Neural cell (in vitro differentiated cells): ENCODE results near the gene NANOS3. TPM values are rescaled to one million over a fixed set of nuclear protein-coding genes. Genes with fewer than 3 reads are reported as not detected.

Experiments used
- H2AFZ ChIP-seq: fragments of 200-600, 300-800 bp; sonication (generic), shearing (Covaris generic); 2 replicates; pipeline ENCODE4 v1.6.0; 2014; ENCODE audit warnings: low read depth, mild to moderate bottlenecking, antibody characterized with exemption, low read length, moderate library complexity
- H3F3A ChIP-seq: fragments of 200-600 bp; shearing (Covaris generic); 2 replicates; pipeline ENCODE4 v1.6.1; 2016; ENCODE audit warnings: mild to moderate bottlenecking, moderate library complexity, mixed read lengths, antibody characterized with exemption, low read length; ENCODE audit not compliant: insufficient read depth, poor library complexity, severe bottlenecking
- H3K27ac ChIP-seq: fragments of 200-600, 300-800 bp; sonication (generic), shearing (Covaris generic); 2 replicates; pipeline ENCODE4 v1.5.1; 2014; ENCODE audit warnings: mild to moderate bottlenecking, low read length, moderate library complexity
- H3K27me3 ChIP-seq: fragments of 300-800, 200-600 bp; sonication (generic), shearing (Covaris generic); 2 replicates; pipeline ENCODE4 v1.6.0; 2014; ENCODE audit warnings: mild to moderate bottlenecking, low read depth, low read length, moderate library complexity; ENCODE audit not compliant: insufficient read depth
- H3K36me3 ChIP-seq: fragments of 300-800, 200-600 bp; sonication (generic), shearing (Covaris generic); 2 replicates; pipeline ENCODE4 v1.5.1; 2014; ENCODE audit warnings: mild to moderate bottlenecking, antibody characterized with exemption, low read length, moderate library complexity; ENCODE audit not compliant: insufficient read depth
- H3K4me2 ChIP-seq: fragments of 300-800, 200-600 bp; sonication (generic), shearing (Covaris generic); 2 replicates; pipeline ENCODE4 v1.6.0; 2014; ENCODE audit warnings: mild to moderate bottlenecking, low read length
- H3K4me3 ChIP-seq: fragments of 300-800, 200-600 bp; sonication (generic), shearing (Covaris generic); 2 replicates; pipeline ENCODE4 v1.5.1; 2014; ENCODE audit warnings: mild to moderate bottlenecking, low read length, moderate library complexity
- H3K79me2 ChIP-seq: fragments of 200-600 bp; shearing (Covaris generic); replicated peaks from 2 replicates; pipeline ENCODE4 v1.6.0; 2014; ENCODE audit warnings: mild to moderate bottlenecking, low read length, moderate library complexity; ENCODE audit not compliant: insufficient read depth
- H3K9ac ChIP-seq: fragments of 300-800, 200-600 bp; sonication (generic), shearing (Covaris generic); 2 replicates; pipeline ENCODE4 v1.6.1; 2016; ENCODE audit warnings: mild to moderate bottlenecking, low read length, mixed read lengths
- H3K9me2 ChIP-seq: fragments of 200-600 bp; shearing (Covaris generic); 2 replicates; pipeline ENCODE4 v1.6.1; 2016; ENCODE audit warnings: mild to moderate bottlenecking, low read length, mixed read lengths; ENCODE audit not compliant: insufficient read depth
- H3K9me3 ChIP-seq: fragments of 200-600, 300-800 bp; sonication (generic), shearing (Covaris generic); 2 replicates; pipeline ENCODE4 v1.6.1; 2016; ENCODE audit warnings: mild to moderate bottlenecking, mixed run types, low read length, moderate library complexity, mixed read lengths
- H4K20me1 ChIP-seq: fragments of 200-600 bp; shearing (Covaris generic); 2 replicates; pipeline ENCODE4 v1.6.1; 2016; ENCODE audit warnings: mild to moderate bottlenecking, mixed run types; ENCODE audit not compliant: insufficient read depth
- EP300 ChIP-seq: fragments of 450-650 bp; conservative IDR thresholded peaks from 2 replicates; pipeline ENCODE4 v1.6.1; 2014; ENCODE audit warnings: antibody characterized with exemption, mild to moderate bottlenecking, moderate library complexity; ENCODE audit not compliant: poor library complexity, severe bottlenecking
- EZH2 ChIP-seq: fragments of 200-600, 300-800 bp; shearing (Covaris generic), sonication (generic); IDR thresholded peaks from 2 replicates; pipeline ENCODE4 v1.6.1; 2014; ENCODE audit warnings: antibody characterized with exemption, low read length, borderline replicate concordance, mild to moderate bottlenecking; ENCODE audit not compliant: insufficient read depth, poor library complexity, severe bottlenecking
- MXI1 ChIP-seq: fragments of 450-650 bp; conservative IDR thresholded peaks from 2 replicates; pipeline ENCODE4 v1.6.1; 2014; ENCODE audit warnings: antibody characterized with exemption, mild to moderate bottlenecking; ENCODE audit not compliant: poor library complexity, severe bottlenecking
- POLR2AphosphoS5 ChIP-seq: IDR thresholded peaks from 2 replicates; pipeline ENCODE4 v1.6.1; 2012
- RAD21 ChIP-seq: fragments of 450-650 bp; conservative IDR thresholded peaks from 2 replicates; pipeline ENCODE4 v1.6.1; 2014; ENCODE audit warnings: antibody characterized with exemption, mild to moderate bottlenecking, moderate library complexity
- SMC3 ChIP-seq: fragments of 450-650 bp; conservative IDR thresholded peaks from 2 replicates; pipeline ENCODE4 v1.6.1; 2014; ENCODE audit warnings: antibody characterized with exemption, mild to moderate bottlenecking, moderate library complexity; ENCODE audit not compliant: poor library complexity
- TAF1 ChIP-seq: IDR thresholded peaks from 2 replicates; pipeline ENCODE4 v1.6.1; 2012; ENCODE audit warnings: low read depth
- polyA plus RNA-seq: library from polyadenylated mRNA; depleted of rRNA; stranded (reverse); fragments of >200 nt; gene quantifications from 2 replicates; pipeline ENCODE4 v1.2.3, GENCODE V29; 2014
- TF ChIP-seq, protein P1 (sequence below): fragments of 450-650 bp; IDR thresholded peaks from 2 replicates; pipeline ENCODE4 v1.5.1; 2014; ENCODE audit warnings: antibody characterized with exemption, mild to moderate bottlenecking, moderate library complexity; ENCODE audit not compliant: poor library complexity, severe bottlenecking
- TF ChIP-seq, protein P2 (sequence below): IDR thresholded peaks from 2 replicates; pipeline ENCODE4 v1.6.1; 2012; ENCODE audit warnings: borderline replicate concordance

Gene NANOS3
- polyA plus RNA-seq, 1 donor from 2014 or later: 3.2 TPM

- no peaks in the 10 kb centered on the region for H3K9me3 ChIP-seq
- no peaks in the 10 kb centered on the region for H3K36me3 ChIP-seq
- H3K27ac ChIP-seq: no peak overlapping the region
- no peak overlapping the region for H2AFZ ChIP-seq
- no peak overlapping the region for H3K4me2 ChIP-seq
- H3K79me2 ChIP-seq: peaks cover 3% of the 10 kb centered on the region
- no peaks in the 10 kb centered on the region for H3K27me3 ChIP-seq
- H3K9ac ChIP-seq: no peak overlapping the region
- no peaks in the 10 kb centered on the region for H4K20me1 ChIP-seq
- H3F3A ChIP-seq: no peaks in the 10 kb centered on the region
- H3K4me3 ChIP-seq: no peak overlapping the region
- H3K9me2 ChIP-seq: no peaks in the 10 kb centered on the region
- no peak for TF ChIP-seq EP300
- TF ChIP-seq SMC3: no peak
Observed at GRCh38 chr19:13872339-13872694, 4.6 kb upstream of the NANOS3 start.

DNA sequence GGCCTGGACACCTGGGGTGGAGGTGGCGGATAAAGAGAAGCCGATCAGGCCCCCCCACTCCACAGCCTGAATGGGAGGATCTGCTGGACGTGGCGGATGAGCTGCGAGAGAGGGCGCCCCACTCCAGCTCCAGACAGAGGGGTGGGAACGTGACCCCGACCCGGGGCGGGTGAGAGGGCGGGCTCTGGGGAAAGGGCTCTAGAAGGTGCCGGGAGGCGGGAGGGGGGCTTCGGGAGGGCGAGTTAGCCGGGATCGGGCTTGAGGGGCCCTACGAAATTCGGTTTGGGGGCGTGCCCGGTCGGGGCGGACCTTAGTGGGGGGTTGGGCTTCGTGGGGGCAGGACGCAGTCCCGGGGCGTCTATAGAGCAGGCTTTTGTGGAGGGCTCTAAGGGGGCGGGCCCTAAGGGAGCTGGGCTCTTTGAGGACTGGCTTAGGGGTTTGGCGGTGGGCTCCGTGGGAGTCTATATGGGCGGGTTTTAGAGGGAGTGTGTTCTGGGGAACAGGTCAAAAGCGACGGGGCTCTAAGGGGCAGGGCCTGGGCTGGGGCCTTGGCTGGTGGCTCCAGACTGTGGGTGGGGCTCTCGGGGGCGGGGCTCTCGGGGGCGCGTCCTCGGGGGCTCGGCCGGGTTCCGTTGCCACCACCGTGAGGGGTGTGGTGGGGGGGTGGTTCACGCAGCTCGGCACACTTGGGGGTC lies 4.1 kb upstream of the NANOS3 start:
- Histone ChIP-seq H3K9ac (no peak overlapping the region), H3K79me2 (no peaks in the 10 kb centered on the region), H3K27ac (no peak overlapping the region), H2AFZ (no peak overlapping the region), H3K9me3 (no peaks in the 10 kb centered on the region), H3K9me2 (no peaks in the 10 kb centered on the region), H3K4me3 (no peak overlapping the region), H3K4me2 (no peak overlapping the region), H3K36me3 (no peaks in the 10 kb centered on the region), H3K27me3 (no peaks in the 10 kb centered on the region), H4K20me1 (no peaks in the 10 kb centered on the region), H3F3A (no peaks in the 10 kb centered on the region)
- TF ChIP-seq, protein P1, sequence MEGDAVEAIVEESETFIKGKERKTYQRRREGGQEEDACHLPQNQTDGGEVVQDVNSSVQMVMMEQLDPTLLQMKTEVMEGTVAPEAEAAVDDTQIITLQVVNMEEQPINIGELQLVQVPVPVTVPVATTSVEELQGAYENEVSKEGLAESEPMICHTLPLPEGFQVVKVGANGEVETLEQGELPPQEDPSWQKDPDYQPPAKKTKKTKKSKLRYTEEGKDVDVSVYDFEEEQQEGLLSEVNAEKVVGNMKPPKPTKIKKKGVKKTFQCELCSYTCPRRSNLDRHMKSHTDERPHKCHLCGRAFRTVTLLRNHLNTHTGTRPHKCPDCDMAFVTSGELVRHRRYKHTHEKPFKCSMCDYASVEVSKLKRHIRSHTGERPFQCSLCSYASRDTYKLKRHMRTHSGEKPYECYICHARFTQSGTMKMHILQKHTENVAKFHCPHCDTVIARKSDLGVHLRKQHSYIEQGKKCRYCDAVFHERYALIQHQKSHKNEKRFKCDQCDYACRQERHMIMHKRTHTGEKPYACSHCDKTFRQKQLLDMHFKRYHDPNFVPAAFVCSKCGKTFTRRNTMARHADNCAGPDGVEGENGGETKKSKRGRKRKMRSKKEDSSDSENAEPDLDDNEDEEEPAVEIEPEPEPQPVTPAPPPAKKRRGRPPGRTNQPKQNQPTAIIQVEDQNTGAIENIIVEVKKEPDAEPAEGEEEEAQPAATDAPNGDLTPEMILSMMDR: no peak
- TF ChIP-seq MXI1: no peak
- TF ChIP-seq EP300: no peak
- TF ChIP-seq RAD21: no peak
- no peak for TF ChIP-seq SMC3
- TF ChIP-seq EZH2: no peak
- TF ChIP-seq, protein P2, sequence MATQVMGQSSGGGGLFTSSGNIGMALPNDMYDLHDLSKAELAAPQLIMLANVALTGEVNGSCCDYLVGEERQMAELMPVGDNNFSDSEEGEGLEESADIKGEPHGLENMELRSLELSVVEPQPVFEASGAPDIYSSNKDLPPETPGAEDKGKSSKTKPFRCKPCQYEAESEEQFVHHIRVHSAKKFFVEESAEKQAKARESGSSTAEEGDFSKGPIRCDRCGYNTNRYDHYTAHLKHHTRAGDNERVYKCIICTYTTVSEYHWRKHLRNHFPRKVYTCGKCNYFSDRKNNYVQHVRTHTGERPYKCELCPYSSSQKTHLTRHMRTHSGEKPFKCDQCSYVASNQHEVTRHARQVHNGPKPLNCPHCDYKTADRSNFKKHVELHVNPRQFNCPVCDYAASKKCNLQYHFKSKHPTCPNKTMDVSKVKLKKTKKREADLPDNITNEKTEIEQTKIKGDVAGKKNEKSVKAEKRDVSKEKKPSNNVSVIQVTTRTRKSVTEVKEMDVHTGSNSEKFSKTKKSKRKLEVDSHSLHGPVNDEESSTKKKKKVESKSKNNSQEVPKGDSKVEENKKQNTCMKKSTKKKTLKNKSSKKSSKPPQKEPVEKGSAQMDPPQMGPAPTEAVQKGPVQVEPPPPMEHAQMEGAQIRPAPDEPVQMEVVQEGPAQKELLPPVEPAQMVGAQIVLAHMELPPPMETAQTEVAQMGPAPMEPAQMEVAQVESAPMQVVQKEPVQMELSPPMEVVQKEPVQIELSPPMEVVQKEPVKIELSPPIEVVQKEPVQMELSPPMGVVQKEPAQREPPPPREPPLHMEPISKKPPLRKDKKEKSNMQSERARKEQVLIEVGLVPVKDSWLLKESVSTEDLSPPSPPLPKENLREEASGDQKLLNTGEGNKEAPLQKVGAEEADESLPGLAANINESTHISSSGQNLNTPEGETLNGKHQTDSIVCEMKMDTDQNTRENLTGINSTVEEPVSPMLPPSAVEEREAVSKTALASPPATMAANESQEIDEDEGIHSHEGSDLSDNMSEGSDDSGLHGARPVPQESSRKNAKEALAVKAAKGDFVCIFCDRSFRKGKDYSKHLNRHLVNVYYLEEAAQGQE: no peak
- TF ChIP-seq POLR2AphosphoS5: no peak
- no peak for TF ChIP-seq TAF1
